GM10266 (cell line): ENCODE results near the gene WIPI1.
"Not testable (repeated sequence)": the region's sequence is repeated elsewhere in the genome, so short reads cannot be mapped to it uniquely, and the experiment has no call there.

ENCODE experiments used
- DNase-seq: peaks from one replicate; pipeline ENCODE4 v3.0.0; 2012; ENCODE audit errors: extremely low spot score
- CTCF ChIP-seq: IDR thresholded peaks from 2 replicates; pipeline ENCODE4 v1.5.1; 2012; ENCODE audit warnings: mild to moderate bottlenecking, low read depth; ENCODE audit not compliant: control insufficient read depth, insufficient read depth; ENCODE audit errors: missing control alignments

Gene WIPI1

GRCh38 chr17:68381076-68381900 lies 76.0 kb downstream of the WIPI1 start:
- TF ChIP-seq CTCF, result no peak
- no peak for DNase-seq

GRCh38 chr17:68379692-68380677 lies 77.3 kb downstream of the WIPI1 start:
- TF ChIP-seq CTCF, result no peak
- no peak for DNase-seq

- no peak for DNase-seq
- TF ChIP-seq CTCF, result no peak
Observed at GRCh38 chr17:68379177-68379510, 78.2 kb downstream of the WIPI1 start.

- no peak for DNase-seq
- no peak for TF ChIP-seq CTCF
Observed at GRCh38 chr17:68378268-68379176, 78.8 kb downstream of the WIPI1 start.

- DNase-seq, result no peak
- no peak for TF ChIP-seq CTCF
Observed at GRCh38 chr17:68377771-68378267, 79.5 kb downstream of the WIPI1 start.

- not testable (repeated sequence) for DNase-seq
Observed at GRCh38 chr17:68376178-68376577, 81.1 kb downstream of the WIPI1 start.

- no peak for DNase-seq
- TF ChIP-seq CTCF, result no peak
Observed at GRCh38 chr17:68375566-68375965, 81.7 kb downstream of the WIPI1 start.
